Dedifferentiated amniotic fluid mesenchymal stem cell (primary cell): ENCODE results near the gene SYT15.
"Not testable (repeated sequence)": the region's sequence is repeated elsewhere in the genome, so short reads cannot be mapped to it uniquely, and the experiment has no call there.

ENCODE experiments used
- DNase-seq: peaks from one replicate; pipeline ENCODE4 v3.0.0-alpha.2; 2016; ENCODE audit errors: extremely low spot score

SYT15 gene

GRCh38 chr10:46556515-46557318, 22.2 kb upstream of the SYT15 start, which contains the start of gene GPRIN2:
TSS of gene GPRIN2 (minus strand) at chr10:46556658. CDS start at chr10:46550736, 5,922 bp downstream.
- no peak for DNase-seq

- DNase-seq: no peak
These were observed 21.4 kb upstream of the SYT15 start for GRCh38 chr10:46557319-46558121.

DNA sequence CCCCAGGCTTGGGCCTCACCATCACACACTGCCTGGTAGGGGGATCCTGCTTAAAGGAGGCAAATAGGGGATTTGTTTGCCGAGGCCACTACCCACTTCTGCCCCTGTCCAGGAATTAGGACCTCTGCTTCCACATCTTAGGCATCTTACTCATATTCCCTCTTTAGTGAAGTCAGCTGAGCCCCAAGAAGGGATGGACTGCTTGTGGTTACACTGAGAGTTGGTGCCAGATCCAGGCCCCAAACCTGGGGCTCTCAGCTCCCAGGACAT, 20.9 kb upstream of the SYT15 start:
- no peak for DNase-seq

DNA sequence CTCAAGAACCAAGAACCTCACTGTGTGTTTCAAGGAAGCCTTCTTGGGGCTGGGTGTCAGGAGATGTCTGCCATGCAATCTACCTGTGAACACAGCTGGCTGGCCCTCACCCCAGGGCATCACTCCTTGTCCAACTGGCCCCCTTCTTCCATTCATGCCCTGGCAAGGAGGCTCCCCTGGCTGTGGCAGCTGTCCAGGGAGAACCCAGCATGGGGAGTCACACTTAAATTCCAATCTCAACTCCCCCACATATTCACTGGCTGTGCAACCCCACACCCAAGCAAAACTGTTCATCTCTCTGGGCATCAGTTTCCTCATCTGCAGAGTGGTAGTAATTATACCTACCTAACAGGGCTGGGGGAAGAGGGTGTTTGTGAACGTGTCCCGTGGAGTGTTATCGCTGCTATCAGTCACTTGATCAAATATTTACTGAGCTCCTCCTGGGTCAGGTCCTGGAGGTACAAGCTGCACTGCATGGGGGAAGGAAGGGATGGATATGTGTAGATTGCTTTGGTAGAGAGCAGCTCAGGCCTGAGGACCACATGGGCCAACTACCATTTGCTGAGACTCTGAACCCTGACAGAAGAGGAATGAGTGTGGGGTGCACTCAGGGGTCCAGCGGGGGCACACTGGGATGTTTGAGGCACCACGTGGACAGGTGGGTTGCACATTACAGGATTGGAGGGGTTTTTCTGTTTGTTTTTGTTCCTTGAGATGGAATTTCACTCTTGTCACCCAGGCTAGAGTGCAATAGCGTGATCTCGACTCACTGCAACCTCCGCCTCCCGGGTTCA, 20.3 kb upstream of the SYT15 start:
- DNase-seq: no peak

DNA sequence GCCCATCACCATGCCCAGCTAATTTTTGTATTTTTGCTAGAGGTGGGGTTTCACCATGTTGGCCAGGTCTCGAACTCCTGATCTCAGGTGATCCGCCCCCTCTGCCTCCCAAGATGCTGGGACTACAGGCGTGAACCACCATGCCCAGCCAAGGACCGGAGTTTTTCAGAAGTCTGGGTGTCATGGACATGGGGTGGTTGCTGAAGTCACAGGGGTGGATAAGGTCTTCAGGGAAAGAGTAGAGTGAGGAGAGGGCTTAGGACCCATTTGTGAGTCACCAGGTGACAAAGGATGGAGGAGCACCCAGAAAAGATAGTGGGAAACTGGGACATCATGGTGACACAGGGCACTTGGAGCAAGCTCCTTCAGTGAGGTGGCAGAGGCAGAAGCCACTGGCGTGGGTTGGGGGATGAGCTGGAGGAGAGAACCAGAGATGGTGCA, 19.7 kb upstream of the SYT15 start:
- no peak for DNase-seq

DNA sequence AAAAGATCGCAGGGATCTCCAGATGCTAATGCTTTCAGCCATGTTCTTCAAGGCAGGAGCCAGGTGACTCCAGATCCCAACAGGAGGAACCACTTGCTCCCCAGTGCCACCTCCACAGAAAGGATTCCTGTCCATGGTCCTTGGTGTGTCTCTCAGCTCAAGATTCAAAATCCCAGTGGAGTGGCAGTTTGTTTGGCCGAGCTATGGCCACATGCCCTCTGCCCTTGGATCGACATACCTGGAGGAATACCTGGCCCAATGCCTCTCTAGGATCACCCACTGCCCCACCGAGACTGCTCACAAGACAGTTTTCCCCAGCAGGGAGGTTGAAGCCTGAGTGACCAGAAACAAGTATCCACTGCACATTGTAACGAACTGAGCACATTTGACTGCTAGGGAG, 18.5 kb upstream of the SYT15 start:
- DNase-seq: no peak

GRCh38 chr10:46560952-46561351, 18.0 kb upstream of the SYT15 start:
- DNase-seq: no peak

DNA sequence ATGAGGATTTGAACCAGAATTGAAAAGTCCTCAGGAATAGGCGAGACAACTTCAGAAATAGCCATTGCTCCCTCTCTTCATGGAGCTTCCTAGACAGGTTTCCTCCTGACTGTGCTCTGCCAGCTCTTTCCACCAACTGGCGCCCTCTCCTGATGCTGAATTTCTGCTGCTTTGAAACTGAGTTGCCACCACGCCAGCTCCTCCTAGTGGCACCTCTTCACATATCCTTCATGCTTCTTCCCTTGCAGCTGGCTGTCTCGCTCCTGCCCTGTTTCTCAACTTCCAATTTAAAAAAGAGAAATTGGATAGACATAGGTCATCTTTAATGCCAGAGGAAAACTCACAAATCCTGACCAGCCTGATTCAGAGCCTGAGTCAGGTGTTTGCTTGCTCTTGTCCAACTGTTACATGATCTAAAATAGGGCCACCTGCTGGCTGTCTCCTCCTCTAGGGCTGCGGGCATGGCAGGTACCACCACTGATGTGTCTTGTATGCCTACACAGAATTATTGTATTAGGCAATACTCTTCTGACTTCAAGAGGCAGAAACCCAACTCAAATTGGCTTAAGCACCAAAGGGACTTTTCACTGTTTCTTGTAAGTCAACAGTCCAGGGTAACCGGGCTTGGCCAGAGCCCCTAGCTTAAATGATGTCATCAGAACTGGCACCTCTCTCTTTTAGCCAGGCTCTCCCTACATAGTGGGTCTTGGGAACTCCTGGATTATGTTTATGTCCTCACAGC, 13.2 kb upstream of the SYT15 start:
- peak; percentile 63 for DNase-seq

DNA sequence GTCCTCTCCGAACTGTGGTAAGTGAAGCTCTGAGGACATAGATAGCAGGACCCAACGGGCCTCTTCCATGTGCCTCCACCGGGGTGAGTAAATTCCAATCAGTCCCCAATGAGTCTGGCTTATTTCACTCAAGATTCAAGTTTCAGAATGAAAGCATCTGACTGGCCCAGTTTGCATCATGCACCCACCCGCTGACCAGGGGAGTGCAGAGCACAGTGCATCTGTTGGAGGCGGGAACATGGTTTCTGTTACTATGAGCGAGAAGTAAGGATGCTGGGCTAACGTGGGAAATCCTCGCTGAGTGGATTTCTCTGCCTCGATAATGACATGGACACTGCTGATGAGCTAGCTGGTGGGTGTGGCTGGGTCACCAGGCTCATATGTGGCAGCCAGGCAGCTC, 11.8 kb upstream of the SYT15 start:
- not testable (repeated sequence) for DNase-seq

DNA sequence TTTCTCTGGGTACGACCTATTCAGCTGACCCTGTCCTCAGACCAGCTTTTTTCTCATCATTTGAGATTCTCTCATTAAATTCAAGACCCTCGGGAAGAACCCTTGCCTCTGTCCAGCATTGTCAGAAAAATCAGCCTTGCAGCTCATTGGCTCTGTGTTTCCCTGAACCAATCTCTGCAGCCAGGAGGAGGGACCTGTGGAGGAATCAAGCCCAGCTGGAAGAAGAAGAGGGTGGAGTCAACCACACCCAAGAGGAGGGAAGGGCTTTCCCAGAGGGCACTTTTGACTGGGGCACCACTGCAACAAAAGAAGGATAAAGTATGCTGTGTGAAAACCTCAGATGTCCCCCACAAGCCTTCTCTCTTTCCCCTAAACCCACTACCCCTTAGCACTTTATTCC, 8.3 kb upstream of the SYT15 start:
- not testable (repeated sequence) for DNase-seq

GRCh38 chr10:46572765-46573164, 6.2 kb upstream of the SYT15 start:
- not testable (repeated sequence) for DNase-seq

- peak; percentile 17 for DNase-seq
These were observed 5.6 kb upstream of the SYT15 start for GRCh38 chr10:46573314-46573713.

DNA sequence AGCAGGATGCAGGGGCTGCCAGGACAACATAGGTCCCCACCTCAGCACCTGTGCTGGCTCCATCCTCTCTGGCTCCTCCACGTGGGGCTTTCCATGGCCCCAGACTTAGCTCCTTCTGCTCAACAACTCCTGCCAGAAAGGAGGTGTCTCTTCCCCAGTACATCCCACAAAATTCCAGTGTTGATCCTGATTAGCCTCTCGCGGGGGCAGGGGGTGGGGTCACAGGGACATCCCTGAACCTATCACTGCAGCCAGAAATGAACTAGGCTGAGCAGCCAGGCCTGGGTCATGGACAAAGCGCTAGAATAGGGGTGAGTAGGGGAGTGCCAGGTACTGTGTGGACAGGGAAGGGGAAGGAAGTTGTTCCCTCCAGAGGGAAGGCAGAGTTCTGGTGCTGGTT, 5.0 kb upstream of the SYT15 start:
- DNase-seq: not testable (repeated sequence)

DNA sequence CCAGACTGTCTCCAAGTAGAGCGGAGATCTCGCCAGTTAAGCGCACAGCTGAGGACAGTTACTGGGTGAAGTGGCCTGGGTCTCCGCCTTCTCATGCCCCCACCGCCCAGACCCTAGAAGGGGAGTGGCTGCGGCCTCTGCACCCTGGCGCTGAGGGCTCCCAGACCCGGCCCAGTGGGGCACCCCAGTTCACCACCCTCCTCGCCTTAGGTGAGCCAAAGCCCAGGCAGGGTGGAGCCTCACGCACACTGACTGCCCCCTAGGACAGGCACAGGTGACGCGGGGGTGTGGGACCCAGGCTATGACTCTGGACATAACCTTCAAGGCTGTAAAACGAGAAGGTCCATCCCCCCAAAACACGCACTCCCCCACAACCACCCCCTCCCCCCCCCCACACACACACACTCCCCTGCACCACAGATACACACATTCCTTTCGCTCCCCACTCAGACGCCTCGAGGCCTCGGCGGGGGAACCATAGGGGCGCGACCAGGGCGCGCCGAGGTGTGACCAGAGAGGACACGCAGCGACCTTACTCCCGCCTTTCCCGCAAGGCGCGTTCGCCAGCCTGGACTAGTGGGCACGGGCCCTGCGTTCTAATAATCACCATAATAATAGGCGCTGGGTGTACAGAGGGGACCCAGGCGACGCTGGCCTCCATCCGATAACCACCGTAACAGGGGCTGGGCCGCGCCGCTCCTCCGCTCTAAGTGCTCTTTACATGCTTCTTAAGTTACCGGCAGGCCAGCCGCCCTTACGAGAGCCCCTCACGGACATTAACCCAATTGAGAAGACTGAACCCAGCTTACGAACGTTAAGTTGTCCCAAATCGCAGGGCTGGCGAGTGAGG, 1.1 kb upstream of the SYT15 start:
- not testable (repeated sequence) for DNase-seq

GRCh38 chr10:46579378-46579777, 450 bp downstream of the SYT15 start:
- DNase-seq: not testable (repeated sequence)

- not testable (repeated sequence) for DNase-seq
These were observed 3.1 kb downstream of the SYT15 start for GRCh38 chr10:46581997-46582396.

- DNase-seq: not testable (repeated sequence)
These were observed 3.6 kb downstream of the SYT15 start for GRCh38 chr10:46582568-46582967.

GRCh38 chr10:46584196-46584595, 5.3 kb downstream of the SYT15 start:
- not testable (repeated sequence) for DNase-seq

DNA sequence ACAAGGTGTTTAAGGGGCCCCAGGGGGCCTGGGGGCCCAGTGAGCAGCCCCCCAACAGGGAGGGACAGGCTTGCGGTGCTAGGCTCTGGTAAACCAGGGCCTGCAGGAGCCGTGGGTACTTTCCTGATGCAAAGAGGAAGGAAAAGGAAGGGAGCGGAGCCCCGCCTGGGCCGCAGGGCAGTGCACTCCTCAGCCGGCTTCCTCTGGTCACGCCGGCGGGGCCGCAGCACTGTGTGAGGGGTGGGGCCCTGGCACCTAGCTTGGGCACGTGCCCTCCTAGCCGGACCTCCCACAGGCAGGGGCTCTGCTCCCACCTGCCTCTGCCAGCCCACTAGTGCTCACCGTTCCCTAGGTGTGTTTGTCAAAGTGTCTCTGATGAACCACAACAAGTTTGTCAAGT, 6.3 kb downstream of the SYT15 start:
- not testable (repeated sequence) for DNase-seq

DNA sequence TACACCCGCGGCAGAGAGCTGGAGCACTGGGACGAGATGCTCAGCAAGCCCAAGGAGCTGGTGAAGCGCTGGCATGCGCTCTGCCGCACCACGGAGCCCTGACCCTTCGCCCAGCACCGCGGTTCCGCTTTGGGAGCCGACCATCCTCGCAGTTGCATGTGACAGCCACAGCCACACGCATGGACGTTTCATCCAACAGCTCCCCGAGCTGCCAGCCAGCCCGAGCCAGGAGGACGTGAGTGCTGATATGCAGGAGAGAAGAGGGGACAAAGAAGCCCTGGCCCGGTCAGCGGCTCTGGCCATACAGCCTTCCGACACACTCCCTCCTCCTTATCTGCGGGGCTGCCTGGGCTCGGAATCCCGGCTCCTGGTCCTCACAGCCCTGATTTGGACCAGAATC, 8.6 kb downstream of the SYT15 start:
- DNase-seq: not testable (repeated sequence)

GRCh38 chr10:46588221-46588620, 9.3 kb downstream of the SYT15 start:
- DNase-seq: not testable (repeated sequence)
